Measurements from ENCODE around the gene MIPOL1. TPM values are rescaled to one million over a fixed set of nuclear protein-coding genes. Genes with fewer than 3 reads are reported as not detected.

The MIPOL1 gene
- total RNA-seq, 2 experiments from 2014 or later, result not detected

GRCh38 chr14:37565550-37565949 lies 367.8 kb downstream of the MIPOL1 start:
- ChIA-PET POLR2A (no interaction called here), CTCF (ENCODE audit: unreplicated experiment) (no interaction called here)
- TF ChIP-seq, protein P1, sequence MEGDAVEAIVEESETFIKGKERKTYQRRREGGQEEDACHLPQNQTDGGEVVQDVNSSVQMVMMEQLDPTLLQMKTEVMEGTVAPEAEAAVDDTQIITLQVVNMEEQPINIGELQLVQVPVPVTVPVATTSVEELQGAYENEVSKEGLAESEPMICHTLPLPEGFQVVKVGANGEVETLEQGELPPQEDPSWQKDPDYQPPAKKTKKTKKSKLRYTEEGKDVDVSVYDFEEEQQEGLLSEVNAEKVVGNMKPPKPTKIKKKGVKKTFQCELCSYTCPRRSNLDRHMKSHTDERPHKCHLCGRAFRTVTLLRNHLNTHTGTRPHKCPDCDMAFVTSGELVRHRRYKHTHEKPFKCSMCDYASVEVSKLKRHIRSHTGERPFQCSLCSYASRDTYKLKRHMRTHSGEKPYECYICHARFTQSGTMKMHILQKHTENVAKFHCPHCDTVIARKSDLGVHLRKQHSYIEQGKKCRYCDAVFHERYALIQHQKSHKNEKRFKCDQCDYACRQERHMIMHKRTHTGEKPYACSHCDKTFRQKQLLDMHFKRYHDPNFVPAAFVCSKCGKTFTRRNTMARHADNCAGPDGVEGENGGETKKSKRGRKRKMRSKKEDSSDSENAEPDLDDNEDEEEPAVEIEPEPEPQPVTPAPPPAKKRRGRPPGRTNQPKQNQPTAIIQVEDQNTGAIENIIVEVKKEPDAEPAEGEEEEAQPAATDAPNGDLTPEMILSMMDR (conservative IDR thresholded peaks at IDR 0.05; ENCODE audit: low read length), result peak; percentile 44; the same call in 1 of the 2 replicates
- no peak for TF ChIP-seq EZH2phosphoT487 (IDR thresholded peaks at IDR 0.05; ENCODE audit: borderline replicate concordance, low read depth, low read length)
- Histone ChIP-seq H3K27ac (ENCODE audit: low read depth, low read length, poor library complexity, severe bottlenecking) (no peak overlapping the region), H3K9me3 (ENCODE audit: low read length) (no peaks in the 10 kb centered on the region), H2AFZ (ENCODE audit: low read length) (no peak overlapping the region), H3K9me2 (ENCODE audit: insufficient read depth, low read length) (no peaks in the 10 kb centered on the region), H4K20me1 (ENCODE audit: insufficient read depth, low read length) (no peaks in the 10 kb centered on the region), H3K36me3 (ENCODE audit: insufficient read depth, low read length) (no peaks in the 10 kb centered on the region), H3K4me1 (ENCODE audit: insufficient read depth, low read length, poor library complexity, severe bottlenecking) (no peaks in the 10 kb centered on the region), H3K4me3 (ENCODE audit: low read depth, low read length, poor library complexity, severe bottlenecking) (no peak overlapping the region), H3K79me2 (ENCODE audit: insufficient read depth, low read depth, low read length) (no peaks in the 10 kb centered on the region), H3K4me2 (ENCODE audit: low read length) (no peak overlapping the region)
- DNase-seq (ENCODE audit: low spot score), result no peak
- BruUV-seq (replicated peaks), result no TSS peak
- intact Hi-C loops (cut with micrococcal nuclease; ENCODE audit: unreplicated experiment), result no loop called here

GRCh38 chr14:37566811-37567371 lies 369.2 kb downstream of the MIPOL1 start:
- TF ChIP-seq, protein P1 (conservative IDR thresholded peaks at IDR 0.05; ENCODE audit: low read length), result no peak
- TF ChIP-seq EZH2phosphoT487 (IDR thresholded peaks at IDR 0.05; ENCODE audit: borderline replicate concordance, low read depth, low read length), result no peak
- Histone ChIP-seq H3K9me2 (ENCODE audit: insufficient read depth, low read length) (no peaks in the 10 kb centered on the region), H4K20me1 (ENCODE audit: insufficient read depth, low read length) (no peaks in the 10 kb centered on the region), H3K9me3 (ENCODE audit: low read length) (no peaks in the 10 kb centered on the region), H3K4me3 (ENCODE audit: low read depth, low read length, poor library complexity, severe bottlenecking) (no peak overlapping the region), H3K4me1 (ENCODE audit: insufficient read depth, low read length, poor library complexity, severe bottlenecking) (no peaks in the 10 kb centered on the region), H3K4me2 (ENCODE audit: low read length) (no peak overlapping the region), H3K36me3 (ENCODE audit: insufficient read depth, low read length) (no peaks in the 10 kb centered on the region), H3K27ac (ENCODE audit: low read depth, low read length, poor library complexity, severe bottlenecking) (no peak overlapping the region), H3K79me2 (ENCODE audit: insufficient read depth, low read depth, low read length) (no peaks in the 10 kb centered on the region), H2AFZ (ENCODE audit: low read length) (no peak overlapping the region)
- no TSS peak for BruUV-seq (replicated peaks)
- ChIA-PET POLR2A (no interaction called here), CTCF (ENCODE audit: unreplicated experiment) (no interaction called here)
- intact Hi-C loops (cut with micrococcal nuclease; ENCODE audit: unreplicated experiment), result no loop called here
- no peak for DNase-seq (ENCODE audit: low spot score)

DNA sequence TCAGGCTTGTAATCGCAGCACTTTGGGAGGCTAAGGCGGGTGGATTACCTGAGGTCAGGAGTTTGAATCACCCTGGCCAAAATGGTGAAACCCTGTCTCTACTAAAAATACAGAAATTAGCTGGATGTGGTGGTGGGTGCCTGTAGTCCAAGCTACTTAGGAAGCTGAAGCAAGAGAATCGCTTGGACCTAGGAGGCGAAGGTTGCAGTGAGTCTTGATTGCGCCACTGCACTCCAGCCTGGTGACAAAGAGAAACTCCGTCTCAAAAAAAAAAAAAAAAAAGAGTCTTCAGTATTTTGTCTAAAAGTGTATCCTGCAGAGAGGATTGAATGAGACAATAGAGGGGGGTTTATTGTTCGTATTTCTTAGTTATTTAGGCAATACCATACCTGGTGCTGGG lies 372.0 kb downstream of the MIPOL1 start:
- Histone ChIP-seq H3K4me2 (ENCODE audit: low read length) (no peak overlapping the region), H3K4me1 (ENCODE audit: insufficient read depth, low read length, poor library complexity, severe bottlenecking) (no peaks in the 10 kb centered on the region), H3K9me2 (ENCODE audit: insufficient read depth, low read length) (no peaks in the 10 kb centered on the region), H3K9me3 (ENCODE audit: low read length) (no peaks in the 10 kb centered on the region), H3K79me2 (ENCODE audit: insufficient read depth, low read depth, low read length) (no peaks in the 10 kb centered on the region), H3K36me3 (ENCODE audit: insufficient read depth, low read length) (no peaks in the 10 kb centered on the region), H2AFZ (ENCODE audit: low read length) (no peak overlapping the region), H4K20me1 (ENCODE audit: insufficient read depth, low read length) (no peaks in the 10 kb centered on the region), H3K27ac (ENCODE audit: low read depth, low read length, poor library complexity, severe bottlenecking) (no peak overlapping the region), H3K4me3 (ENCODE audit: low read depth, low read length, poor library complexity, severe bottlenecking) (no peak overlapping the region)
- ChIA-PET POLR2A (interaction anchor here (0.6 kb wide), 1 partner anchor 150 kb away, joined by 3 read pairs; no protein-coding TSS in a partner anchor), CTCF (ENCODE audit: unreplicated experiment) (no interaction called here)
- no peak for TF ChIP-seq EZH2phosphoT487 (IDR thresholded peaks at IDR 0.05; ENCODE audit: borderline replicate concordance, low read depth, low read length)
- TF ChIP-seq, protein P1 (conservative IDR thresholded peaks at IDR 0.05; ENCODE audit: low read length), result no peak
- intact Hi-C loops (cut with micrococcal nuclease; ENCODE audit: unreplicated experiment), result no loop called here
- no TSS peak for BruUV-seq (replicated peaks)
- no peak for DNase-seq (ENCODE audit: low spot score)
